Kidney glomerular epithelial cell (primary cell): ENCODE measurements around the gene C1orf52.
A peak's percentile ranks its signal among the peaks of the same experiment; 100 is the strongest.

Experiments
- DNase-seq: peaks from one replicate; lab custom pipeline; 2025; lab: John Stamatoyannopoulos, UW

The C1orf52 gene

DNA sequence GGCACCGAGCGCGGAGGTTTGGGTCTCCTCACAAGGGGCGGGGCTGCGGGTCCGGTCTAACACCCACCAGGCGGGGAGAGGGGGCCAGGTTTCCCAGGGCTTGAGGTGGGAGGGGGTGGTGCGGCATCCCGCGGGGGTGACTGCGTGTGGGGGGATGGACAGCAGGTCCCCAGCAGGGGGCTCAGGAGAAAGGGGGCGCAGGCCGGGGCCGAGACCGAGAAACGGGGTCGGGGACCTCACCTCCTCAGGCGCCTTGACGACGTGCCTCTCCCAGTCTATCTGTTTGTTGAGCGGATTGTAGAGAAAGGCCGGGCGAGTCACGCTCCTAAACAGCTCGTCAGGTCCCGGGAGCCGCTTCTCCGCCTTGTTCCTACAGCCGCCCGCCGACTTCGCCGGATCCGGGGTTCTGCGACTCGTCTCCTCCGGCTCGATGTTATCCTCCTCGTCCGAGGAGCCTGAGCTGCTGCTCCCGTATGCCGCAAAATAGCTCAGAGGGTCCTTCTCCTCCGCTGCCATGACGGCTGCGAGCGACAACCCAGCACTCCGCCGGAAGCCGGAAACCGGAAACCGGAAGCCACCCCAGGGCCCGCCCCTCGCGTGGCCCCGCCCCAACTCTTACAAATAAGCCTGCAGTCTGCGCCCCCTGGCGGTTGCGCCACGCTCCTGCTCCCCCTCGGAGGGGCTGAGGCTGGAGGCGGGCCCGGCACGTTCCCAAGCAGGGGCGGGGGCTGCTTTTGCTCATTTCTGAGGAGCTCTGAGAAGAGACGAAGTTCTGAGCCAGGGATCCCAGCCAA, at the start of gene C1orf52:
C1orf52 (minus strand) TSS at position 545 of the 794 bp plus-strand sequence; CDS start at position 516, 29 bp downstream.
- peak; percentile 89 for DNase-seq

DNA sequence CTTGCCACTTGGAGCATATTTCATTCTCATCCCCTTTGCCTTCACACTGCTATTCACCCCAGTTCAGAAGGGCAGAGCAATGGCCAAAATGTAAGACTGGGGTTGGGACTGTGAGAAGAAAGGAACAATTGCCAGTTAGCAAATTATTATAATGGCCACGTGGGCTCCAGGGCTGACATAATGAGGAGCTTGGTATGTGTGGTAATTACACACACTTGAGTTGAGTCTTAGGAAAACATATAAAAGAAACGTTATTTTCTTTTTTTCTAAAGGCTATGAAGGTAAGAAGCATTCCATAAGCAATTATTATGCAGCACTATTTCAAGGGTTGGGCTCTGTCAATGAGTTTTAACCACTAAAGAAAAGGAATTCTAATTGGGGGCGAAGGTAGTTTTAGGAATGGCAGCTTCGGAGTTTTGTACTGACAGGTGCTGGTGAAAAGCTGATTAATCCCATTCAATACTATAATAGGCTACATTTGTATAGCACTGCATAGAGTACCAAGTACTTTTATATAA, 49.4 kb upstream of the C1orf52 start:
- DNase-seq, result no peak

DNA sequence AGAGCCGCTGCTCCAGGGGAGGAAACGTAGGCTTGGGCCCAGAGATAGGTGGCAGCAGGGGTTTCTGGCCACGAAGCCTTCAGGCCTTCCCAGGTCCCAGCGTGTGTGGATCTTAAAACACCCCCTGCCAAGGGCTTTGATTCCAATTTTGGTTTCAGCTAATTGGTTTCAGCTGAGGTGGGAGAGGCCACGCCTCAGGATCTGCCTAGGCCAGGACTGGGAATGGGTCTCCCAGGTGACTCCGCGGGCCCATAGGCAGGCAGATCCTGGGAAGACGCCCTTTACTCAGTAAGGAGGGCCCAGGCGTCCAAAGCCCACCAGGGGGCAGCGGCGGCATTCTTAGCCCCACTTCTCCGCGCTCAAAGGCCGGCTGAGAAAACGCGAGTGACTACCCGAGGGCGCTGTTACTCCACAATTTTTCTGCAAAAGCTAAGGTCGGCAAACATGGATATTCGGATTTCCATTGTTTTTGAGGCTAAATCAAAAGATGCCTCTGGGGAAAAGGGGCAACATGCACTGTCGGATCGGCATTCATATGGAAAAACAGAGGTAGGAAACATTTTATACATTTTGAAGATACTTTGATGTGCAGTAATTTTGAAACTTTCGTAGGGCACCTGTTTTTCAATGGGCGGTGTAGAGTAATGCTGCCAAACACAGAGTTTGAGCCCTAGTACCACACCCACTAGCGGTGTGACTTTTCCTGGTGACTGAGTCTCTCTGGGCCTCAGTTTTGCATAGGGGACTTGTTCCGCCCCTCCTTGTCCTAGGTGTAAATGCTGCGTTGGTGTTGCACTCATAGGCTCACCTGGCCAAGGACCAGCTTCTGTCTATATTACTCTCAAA, 48.7 kb upstream of the C1orf52 start:
- DNase-seq, result peak; percentile 88

DNA sequence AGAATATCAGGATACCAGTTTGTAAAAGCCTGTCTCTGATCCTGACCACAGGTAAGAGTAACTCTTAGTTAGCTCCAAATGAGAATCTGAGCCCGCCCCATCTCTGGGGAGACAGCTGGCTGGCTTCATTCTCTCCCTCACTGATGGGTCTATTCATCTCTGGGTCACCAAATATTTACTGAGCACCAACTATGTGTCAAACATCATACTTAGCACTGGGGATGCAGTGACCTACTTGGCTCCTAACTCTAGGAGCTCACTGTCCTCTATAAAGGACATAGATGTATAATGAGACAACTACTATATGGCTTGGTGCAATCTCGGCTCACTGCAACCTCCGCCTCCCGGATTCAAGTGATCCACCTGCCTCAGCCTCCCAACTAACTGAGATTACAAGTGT, 46.8 kb upstream of the C1orf52 start:
- DNase-seq, result no peak

DNA sequence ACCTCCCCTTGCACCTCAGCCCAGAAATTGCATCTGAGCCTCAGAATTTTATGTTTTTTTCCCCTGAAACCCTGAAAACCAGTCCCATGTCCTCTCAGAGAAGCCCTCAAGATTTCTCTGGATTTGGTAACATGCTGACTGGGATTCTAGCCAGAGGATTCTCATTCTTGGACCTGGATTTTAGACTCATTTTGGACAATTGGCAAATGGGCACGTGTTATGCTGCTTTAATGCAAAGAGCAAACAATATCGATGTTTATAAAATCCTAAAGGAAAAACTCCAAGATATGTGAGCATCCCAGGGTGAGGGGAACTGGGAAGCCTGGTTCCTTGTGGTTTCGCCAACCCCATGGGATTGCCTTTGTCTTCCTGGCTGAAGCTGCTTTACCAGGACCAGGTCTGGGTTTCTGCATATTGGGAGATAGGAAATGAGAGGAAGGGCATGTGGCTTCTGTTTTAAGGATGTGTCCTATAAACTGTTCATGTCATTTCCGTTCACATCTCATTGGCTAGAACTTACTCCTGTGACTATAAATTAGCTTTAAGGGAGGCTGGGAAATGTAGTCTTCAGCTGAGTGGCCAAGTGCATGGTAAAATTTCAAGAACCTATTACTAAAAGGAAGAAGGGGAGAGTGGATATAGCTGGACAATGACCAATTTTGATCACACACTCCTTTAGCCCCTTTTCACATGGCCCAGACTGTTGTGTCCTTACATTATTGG, 44.1 kb upstream of the C1orf52 start:
- no peak for DNase-seq

DNA sequence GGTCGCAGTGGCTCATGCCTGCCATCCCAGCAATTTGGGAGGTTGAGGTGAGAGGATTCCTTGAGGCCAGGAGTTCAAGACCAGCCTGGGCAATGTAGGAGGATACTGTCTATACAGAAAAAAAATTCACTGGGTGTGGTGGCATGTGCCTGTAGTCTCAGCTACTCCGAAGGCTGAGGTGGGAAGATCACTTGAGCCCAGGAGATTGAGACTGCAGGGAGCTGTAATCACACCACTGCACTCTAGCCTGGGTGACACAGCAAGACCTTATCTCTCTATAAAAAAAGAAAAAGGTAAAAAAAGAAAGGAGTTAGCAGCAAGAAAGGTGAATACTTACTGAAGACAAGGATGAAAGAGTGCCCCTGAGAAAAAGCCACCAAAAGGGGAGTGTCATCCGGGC, 40.7 kb upstream of the C1orf52 start:
- DNase-seq, result no peak

DNA sequence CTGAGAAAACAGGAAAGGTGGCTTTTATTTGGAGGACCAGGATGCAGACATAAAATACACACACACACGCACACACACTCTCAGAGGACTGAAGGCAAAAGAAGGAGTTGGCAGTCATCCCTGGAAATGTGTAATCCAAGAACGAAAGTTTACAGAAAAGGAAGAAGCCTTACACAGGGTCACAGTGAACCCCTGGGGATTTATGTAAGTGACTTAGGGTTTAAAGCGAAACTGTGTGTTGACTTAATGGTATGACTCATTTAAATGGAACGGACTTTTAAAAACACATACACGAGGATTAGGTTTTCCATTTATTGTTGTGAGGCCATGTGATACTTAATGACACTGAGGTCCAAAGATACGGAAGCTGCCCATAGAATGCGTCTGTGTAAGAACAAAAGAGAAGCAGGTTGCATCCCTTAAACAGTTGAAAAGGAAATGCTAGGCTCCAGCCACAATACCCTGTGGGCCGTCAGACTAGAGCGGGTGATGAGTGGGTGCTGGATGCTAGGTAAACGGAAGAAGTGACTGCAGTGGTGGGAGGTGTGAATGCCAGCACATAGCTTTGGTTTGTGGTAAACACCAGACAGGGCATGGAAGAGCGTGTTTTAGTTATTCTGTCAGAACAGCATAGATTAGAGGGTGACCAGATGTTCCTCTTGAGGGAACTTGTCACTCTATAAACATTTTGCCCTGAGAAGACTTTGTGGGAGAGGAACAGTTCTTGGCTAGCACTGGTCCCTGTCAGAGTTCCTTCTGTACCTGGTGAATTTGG, 38.6 kb upstream of the C1orf52 start:
- peak; percentile 96 for DNase-seq

DNA sequence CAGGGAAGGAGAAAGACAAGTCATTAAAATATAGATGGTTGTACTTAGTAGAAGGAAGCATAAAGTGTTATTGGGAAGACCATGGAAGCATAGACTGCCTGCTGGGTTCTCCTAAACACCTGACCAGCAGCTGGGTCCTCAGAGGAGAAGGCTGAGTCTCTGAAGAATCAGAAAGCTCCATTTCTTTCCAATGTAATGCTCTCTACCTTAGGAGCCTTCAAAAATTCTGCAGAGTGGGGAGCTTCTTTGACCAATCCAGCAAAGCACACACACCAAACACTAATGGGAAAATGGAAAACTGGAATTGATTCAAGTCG, 38.0 kb upstream of the C1orf52 start:
- no peak for DNase-seq

DNA sequence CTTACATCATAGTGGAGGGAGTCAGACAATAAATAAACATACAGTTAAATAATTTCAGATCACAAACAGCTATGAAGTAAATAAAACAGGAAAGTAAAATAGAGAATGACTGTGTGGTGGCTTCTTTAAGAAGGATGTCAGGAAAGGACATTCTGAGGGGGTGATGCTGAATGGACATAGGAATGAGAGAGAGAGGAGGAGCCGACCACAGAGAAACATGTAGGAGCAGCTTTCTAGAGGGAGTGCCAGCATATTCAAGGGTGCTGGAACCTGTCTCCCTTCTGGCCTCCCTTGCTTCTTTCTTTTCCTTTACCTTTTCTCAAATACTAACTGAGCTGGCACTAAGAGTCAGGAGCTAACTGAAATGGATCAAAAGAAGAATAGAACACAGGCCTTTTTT, 37.5 kb upstream of the C1orf52 start:
- DNase-seq, result peak; percentile 61

DNA sequence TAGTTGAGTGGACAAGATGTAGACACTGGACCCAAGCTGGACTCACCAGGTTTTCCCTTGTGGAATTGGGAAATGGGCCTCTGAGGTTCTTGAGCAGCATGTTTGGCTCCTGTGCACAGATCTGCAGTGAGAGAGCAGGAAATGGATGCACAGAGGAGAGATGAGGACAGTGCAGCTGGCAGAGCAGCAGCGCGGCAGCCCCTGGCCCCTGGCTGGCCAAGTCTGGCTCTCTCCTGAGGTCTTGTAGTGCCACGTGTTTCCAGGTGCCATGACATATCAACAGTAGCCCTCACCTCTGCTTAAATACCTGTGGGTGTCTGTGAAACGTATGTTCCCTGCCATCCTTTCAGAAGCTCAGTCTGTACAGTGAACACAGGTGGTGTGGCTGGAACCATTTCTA, 36.2 kb upstream of the C1orf52 start:
- DNase-seq, result no peak

DNA sequence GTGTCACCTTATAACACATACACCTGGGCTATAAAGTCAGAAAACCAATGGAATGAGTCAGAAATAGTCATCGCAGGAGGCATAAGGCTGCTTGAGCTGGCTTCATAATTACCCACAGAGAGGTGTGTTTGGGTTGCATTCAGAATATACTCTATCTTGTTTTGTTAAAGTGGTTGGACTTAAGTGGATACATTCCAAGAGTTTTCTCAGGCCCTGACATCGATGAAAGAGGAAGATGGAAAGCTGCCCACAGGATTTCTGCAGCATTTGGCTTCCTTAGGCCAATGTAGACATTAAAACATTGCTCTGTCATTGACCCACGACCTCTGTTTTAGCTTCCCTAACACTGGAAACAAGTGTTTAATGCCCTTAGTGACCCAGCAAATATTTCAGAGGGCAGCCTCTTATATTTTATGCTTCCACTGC, 35.6 kb upstream of the C1orf52 start:
- DNase-seq, result peak; percentile 91

DNA sequence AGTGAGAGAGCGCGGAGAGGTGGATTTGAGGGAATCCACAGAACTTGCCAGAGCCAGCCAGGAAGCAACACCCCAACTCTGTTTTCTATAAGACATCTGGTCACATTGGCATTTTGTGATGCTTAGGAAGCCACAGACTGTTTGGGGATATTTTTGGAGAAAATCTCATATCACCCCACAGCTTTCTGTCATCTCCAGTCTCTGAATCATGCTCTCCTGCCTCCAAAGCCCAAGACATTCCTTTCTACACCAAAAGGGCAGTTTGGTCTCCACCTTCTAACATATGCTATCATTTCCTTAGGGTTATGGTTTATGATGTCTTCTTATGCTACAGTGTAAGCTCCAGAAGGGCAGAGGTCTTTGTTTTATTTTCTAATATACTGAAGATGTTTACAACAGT, 31.4 kb upstream of the C1orf52 start:
- no peak for DNase-seq

DNA sequence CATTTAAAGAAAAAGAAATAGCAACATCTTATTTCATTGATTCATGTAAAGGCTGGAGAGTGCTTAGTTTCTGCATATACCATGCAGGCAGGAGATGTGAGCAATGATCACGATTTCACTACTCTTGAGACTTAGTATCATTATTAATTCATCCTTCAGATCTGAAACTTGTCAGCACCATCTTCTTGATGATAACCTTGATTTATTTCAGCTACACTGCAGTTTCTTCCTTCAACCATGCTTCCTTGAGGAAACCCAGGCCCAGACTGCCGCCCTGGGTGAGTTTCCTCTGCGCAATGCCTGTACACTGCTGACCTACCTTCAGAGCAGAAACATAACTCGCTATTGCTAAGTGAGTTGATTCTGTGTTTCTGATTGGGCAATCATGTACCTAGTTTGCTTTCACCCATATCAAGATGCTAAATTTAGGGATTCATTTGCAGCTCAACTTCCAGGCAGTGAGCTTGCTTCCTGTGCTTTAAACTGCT, 30.4 kb upstream of the C1orf52 start:
- DNase-seq, result no peak

DNA sequence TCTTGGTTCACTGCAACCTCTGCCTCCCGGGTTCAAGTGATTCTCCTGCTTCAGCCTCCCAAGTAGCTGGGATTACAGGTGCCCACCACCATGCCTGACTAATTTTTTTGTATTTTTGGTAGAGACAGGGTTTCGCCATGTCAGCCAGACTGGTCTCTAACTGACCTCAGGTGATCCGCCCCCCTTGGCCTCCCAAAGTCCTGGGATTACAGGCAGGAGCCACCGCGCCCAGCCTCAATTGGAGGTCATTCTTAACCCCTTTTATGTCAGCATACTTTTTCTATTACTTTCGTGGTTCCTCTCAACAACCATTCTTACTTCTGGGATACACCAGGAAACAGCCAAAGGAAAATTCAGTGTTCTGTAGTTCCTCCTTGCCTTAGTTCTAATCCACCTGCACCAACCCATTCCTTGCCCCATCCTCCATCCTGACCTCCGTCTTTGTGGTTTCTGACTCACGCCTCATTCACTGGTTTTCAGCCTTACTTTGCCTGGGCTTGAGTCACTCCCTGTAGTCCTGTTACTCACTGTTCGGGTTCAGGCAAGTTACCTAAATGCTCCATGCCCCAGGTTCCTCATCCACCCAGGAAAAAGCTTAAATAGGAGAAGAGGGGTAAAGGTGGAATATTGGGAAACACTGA, 29.9 kb upstream of the C1orf52 start:
- peak; percentile 95 for DNase-seq

DNA sequence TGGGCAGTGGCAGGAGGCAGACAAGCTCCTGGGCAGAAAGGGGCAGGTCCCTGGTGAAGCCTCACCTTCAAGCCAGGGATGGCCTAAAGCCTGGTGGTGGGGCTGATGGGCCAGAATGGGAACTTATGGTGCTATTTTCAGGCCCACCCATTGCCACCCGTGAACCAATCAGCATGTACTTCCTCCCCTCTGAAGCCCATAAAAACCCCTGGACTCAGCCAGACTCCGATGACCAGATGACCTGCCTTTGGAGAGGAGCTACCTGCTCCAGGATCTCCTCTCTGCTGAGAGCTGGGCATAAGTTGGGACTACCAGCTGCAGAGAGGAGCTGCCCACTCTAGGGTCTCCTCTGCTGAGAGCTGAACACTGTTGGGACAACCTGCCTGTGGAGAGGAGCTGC, 24.7 kb upstream of the C1orf52 start:
- no peak for DNase-seq

DNA sequence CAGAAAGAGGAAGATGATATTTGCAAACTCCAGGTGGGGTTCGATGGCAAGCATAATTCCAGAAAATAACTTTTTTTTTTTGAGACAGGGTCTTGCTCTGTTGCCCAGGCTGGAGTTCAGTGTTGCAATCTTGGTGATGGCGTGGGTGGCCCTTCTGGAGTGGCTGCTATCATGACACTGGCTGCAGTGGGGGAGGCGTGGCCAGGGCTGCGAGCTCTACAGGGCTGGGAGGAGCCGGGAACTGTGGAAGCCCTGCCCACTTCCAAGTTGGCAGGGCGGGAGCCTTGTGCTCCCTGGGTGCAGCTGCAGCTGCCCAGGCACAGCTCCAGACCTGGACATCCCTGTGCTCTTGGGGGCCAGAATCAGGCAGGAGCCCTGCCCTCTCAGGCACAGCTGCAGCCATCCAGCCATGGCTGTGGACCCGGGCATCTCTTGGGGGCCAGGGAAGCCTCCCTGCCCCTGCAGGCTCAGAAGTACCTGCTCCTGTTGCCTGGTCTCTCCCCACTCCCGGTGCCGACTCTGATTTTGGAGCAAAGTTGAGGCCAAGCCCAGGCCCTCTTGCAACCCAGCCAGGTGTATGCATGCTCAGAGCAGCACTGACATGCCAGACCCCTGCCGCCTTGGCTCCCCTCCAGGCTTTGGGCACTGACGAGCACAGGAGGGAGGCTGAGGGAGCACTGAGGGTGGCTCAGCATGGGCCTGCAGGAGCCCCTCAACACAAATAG, 24.2 kb upstream of the C1orf52 start:
- no peak for DNase-seq

DNA sequence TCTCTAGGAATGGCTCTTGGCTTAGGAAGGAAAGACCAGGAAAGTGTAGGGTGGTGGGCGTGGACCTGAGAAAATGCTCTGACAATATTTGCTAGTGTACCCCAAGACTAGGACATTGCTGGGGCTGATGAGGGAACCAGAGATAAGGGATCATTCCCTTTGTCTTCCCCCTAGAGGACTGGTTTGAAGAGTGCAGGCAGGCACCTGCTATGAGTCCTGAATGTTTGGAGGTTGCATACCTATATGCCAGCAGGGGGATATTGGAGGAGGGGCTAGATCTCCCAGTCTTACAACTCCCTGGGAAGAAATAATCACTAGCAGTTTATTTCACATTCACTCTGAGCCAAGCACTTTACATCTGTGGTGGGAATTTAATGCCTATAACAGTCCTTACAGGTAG, 23.0 kb upstream of the C1orf52 start:
- no peak for DNase-seq

DNA sequence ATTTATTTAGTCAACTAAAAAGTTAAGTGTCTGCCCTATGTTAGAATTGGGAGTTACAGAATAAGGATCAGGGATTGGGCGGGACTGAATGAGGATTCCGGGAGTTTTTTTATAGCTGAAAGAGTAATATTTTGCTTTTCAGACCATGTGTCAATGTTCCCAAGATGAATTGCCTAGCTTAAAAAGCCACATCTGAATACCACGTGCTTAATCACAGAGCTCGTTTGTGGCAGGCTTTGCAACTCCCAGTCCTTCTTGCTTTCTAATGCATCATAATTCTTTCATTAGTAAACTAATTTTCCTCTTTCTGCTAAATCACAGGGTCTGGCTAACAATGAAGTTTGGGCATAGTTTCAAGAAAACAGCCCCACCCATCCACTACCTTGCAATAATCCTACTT, 21.2 kb upstream of the C1orf52 start:
- no peak for DNase-seq

DNA sequence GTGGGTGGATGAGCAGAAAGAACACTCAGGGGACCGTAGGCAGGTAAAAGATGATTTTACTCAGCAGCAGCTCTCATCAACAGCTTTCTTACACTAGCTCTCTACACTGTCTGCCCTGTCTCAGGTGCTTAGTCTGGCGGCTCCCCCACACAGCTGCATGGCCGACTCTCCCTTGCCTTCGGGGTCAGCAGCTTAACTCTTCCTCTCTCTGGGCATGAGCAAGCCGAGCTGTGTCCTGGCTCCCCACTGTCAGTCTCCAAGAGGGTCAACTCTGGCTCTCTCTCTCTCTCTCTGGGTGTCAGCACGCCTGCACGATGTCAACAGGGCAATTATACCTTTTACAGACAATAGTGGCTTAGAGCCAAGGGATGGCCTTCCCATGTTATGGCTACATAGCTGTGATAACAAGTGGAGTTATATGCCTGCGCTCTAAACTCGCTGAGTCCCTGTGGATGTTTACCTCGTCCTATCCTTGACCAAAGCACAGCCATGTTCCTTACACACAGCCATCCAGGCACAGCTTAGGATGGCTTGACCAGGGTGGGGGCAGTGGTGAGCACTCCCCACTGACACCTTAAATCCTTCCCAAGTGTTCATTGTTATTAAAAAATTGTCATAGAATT, 20.1 kb upstream of the C1orf52 start:
- no peak for DNase-seq

DNA sequence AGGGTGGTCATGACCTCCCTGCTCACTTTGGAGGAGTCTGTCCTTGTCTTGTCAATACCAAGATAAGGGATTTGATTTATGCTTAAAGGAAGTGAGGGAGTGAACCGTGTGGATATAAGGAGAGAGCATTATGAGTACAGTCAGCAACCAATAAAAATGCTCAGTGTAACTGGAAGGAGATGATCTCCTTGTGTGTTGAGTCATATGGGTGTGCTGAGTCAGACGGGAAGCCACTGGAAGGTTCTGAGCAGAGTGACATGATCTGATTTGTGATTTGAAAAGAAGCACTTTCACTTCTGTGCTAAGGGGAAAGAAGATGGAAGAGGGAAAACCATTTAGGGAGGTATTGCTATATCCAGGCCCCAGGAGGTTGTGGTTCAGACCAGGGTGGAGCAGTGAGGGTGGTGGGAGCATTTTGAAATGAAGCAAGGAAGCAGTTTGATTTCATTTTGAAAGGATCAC, 19.4 kb upstream of the C1orf52 start:
- peak; percentile 97 for DNase-seq
